PC-9 (cell line): ENCODE measurements around the gene CCK. TPM values are rescaled to one million over a fixed set of nuclear protein-coding genes. Genes with fewer than 3 reads are reported as not detected.

Source experiments
- BruUV-seq: library from RNA; stranded (reverse); fragments of 400-500 nt; replicated peaks from 2 replicates; lab custom pipeline; 2021; lab: Mats Ljungman, UMichigan
- CTCF ChIA-PET: fragments of 300-600 bp; sonication (Branson Sonifier 250); formaldehyde crosslinking; loops from one replicate; lab custom pipeline; 2022; ENCODE audit warnings: antibody characterized with exemption; lab: Charles Lee
- POLR2A ChIA-PET: fragments of 300-600 bp; sonication (Branson Sonifier 250); formaldehyde crosslinking; loops from one replicate; lab custom pipeline; 2022; ENCODE audit warnings: antibody characterized with exemption; ENCODE audit not compliant: unreplicated experiment; lab: Charles Lee
- DNase-seq, 2 experiments: peaks; one replicate each; pipeline versions ENCODE4 v3.0.0 to v3.0.0-alpha.2; 2015 to 2022; ENCODE audit warnings: mixed read lengths in 1 of 2
- H2AFZ ChIP-seq: fragments of 200-600 bp; sonication (generic); 2 replicates; pipeline ENCODE4 v1.8.1; 2017; ENCODE audit warnings: antibody characterized with exemption
- H3F3A ChIP-seq: fragments of 200-600 bp; sonication (generic); 2 replicates; pipeline ENCODE4 v1.8.1; 2017; ENCODE audit warnings: antibody characterized with exemption, mild to moderate bottlenecking, low read depth; ENCODE audit not compliant: insufficient read depth
- H3K27ac ChIP-seq: fragments of 200-600 bp; sonication (generic); 2 replicates; pipeline ENCODE4 v1.6.1; 2016; ENCODE audit warnings: mixed run types
- H3K27me3 ChIP-seq: fragments of 200-600 bp; sonication (generic); 2 replicates; pipeline ENCODE4 v1.6.1; 2016; ENCODE audit warnings: low read depth, mixed run types; ENCODE audit not compliant: insufficient read depth
- H3K36me3 ChIP-seq: fragments of 200-600 bp; sonication (generic); 2 replicates; pipeline ENCODE4 v1.6.1; 2016; ENCODE audit warnings: low read depth, mixed run types
- H3K4me1 ChIP-seq: fragments of 200-600 bp; sonication (generic); replicated peaks from 2 replicates; pipeline ENCODE4 v1.6.1; 2016; ENCODE audit warnings: mixed run types; ENCODE audit not compliant: insufficient read depth
- H3K4me2 ChIP-seq: fragments of 200-600 bp; sonication (generic); 2 replicates; pipeline ENCODE4 v1.6.1; 2017; ENCODE audit warnings: mixed run types
- H3K4me3 ChIP-seq: fragments of 200-600 bp; sonication (generic); 2 replicates; pipeline ENCODE4 v1.6.1; 2016; ENCODE audit warnings: mixed run types
- H3K79me2 ChIP-seq: fragments of 200-600 bp; sonication (generic); 2 replicates; pipeline ENCODE4 v1.6.1; 2017; ENCODE audit warnings: low read depth, mixed run types
- H3K9me2 ChIP-seq: fragments of 200-600 bp; sonication (generic); 2 replicates; pipeline ENCODE4 v1.8.1; 2017; ENCODE audit warnings: mild to moderate bottlenecking; ENCODE audit not compliant: insufficient read depth
- H3K9me3 ChIP-seq: fragments of 200-600 bp; sonication (generic); 2 replicates; pipeline ENCODE4 v1.8.1; 2016; ENCODE audit warnings: low read depth; ENCODE audit not compliant: insufficient read depth
- H4K20me1 ChIP-seq: fragments of 200-600 bp; sonication (generic); 2 replicates; pipeline ENCODE4 v1.8.1; 2017; ENCODE audit not compliant: insufficient read depth
- CTCF ChIP-seq: fragments of 200-600 bp; sonication (generic); conservative IDR thresholded peaks from 2 replicates; pipeline ENCODE4 v1.6.1; 2017; ENCODE audit warnings: mixed run types, antibody characterized with exemption, mild to moderate bottlenecking, moderate library complexity
- EZH2 ChIP-seq: fragments of 200-600 bp; sonication (generic); IDR thresholded peaks from 2 replicates; pipeline ENCODE4 v1.8.0; 2017; ENCODE audit warnings: antibody characterized with exemption, low read depth
- intact Hi-C: fragments of 100-400 bp; cut with micrococcal nuclease; formaldehyde crosslinking; loops from one replicate; pipeline ENCODE4 v1.10.0; 2022; ENCODE audit not compliant: unreplicated experiment
- total RNA-seq: library from RNA; stranded (reverse); gene quantifications from 2 replicates; pipeline ENCODE4 v1.2.3, GENCODE V29; 2021

The CCK gene
- total RNA-seq, 1 experiment from 2014 or later: 2.7 TPM

GRCh38 chr3:42264399-42265058 lies 1.5 kb downstream of the CCK start:
- Histone ChIP-seq H3K36me3 (no peaks in the 10 kb centered on the region), H3K27me3 (peaks cover 4% of the 10 kb centered on the region), H3K9me2 (no peaks in the 10 kb centered on the region), H3K9me3 (no peaks in the 10 kb centered on the region), H4K20me1 (no peaks in the 10 kb centered on the region), H3K4me1 (peaks cover 30% of the 10 kb centered on the region), H3K27ac (no peak overlapping the region), H3K79me2 (no peaks in the 10 kb centered on the region), H3K4me2 (peak overlapping the region; percentile 78), H2AFZ (peak overlapping the region; percentile 83; the same call in 1 of the 2 replicates), H3F3A (peaks cover 26% of the 10 kb centered on the region), H3K4me3 (peak overlapping the region; percentile 55; the same call in 1 of the 2 replicates)
- peak in 1 of 2 experiments; percentile 42 for DNase-seq
- ChIA-PET CTCF (interaction anchor here (1.3 kb wide), 1 partner anchor 17 kb away, joined by 3 read pairs; no protein-coding TSS in a partner anchor), POLR2A (no interaction called here)
- TSS peak; percentile 19 for BruUV-seq
- intact Hi-C loops: no loop called here
- TF ChIP-seq CTCF (no peak), EZH2 (no peak)

GRCh38 chr3:42263354-42264346 lies 2.3 kb downstream of the CCK start:
- Histone ChIP-seq H3K4me2 (peak overlapping the region; percentile 78), H4K20me1 (no peaks in the 10 kb centered on the region), H2AFZ (peak overlapping the region; percentile 83), H3K27ac (peak overlapping the region; percentile 84), H3K27me3 (no peaks in the 10 kb centered on the region; the same call in 1 of the 2 replicates), H3K79me2 (no peaks in the 10 kb centered on the region), H3K9me3 (no peaks in the 10 kb centered on the region), H3K9me2 (no peaks in the 10 kb centered on the region), H3K4me1 (peaks cover 30% of the 10 kb centered on the region), H3K4me3 (peak overlapping the region; percentile 55), H3F3A (peaks cover 26% of the 10 kb centered on the region), H3K36me3 (no peaks in the 10 kb centered on the region)
- peak; percentile 35 to 57 for DNase-seq
- no TSS peak for BruUV-seq
- TF ChIP-seq EZH2: no peak
- TF ChIP-seq CTCF: no peak
- intact Hi-C loops: no loop called here
- CTCF ChIA-PET: interaction anchor here (0.6 to 1.3 kb wide), 2 partner anchors 16 to 420 kb away, joined by 3 to 4 read pairs; no protein-coding TSS in a partner anchor
- POLR2A ChIA-PET: no interaction called here

GRCh38 chr3:42262525-42262924 lies 3.5 kb downstream of the CCK start:
- intact Hi-C loops: no loop called here
- Histone ChIP-seq H3K4me2 (peak overlapping the region; percentile 78), H3F3A (peaks cover 26% of the 10 kb centered on the region), H2AFZ (no peak overlapping the region), H4K20me1 (no peaks in the 10 kb centered on the region), H3K9me3 (no peaks in the 10 kb centered on the region), H3K4me1 (peaks cover 31% of the 10 kb centered on the region), H3K27ac (peak overlapping the region; percentile 84), H3K9me2 (no peaks in the 10 kb centered on the region), H3K36me3 (no peaks in the 10 kb centered on the region), H3K27me3 (no peaks in the 10 kb centered on the region), H3K4me3 (no peak overlapping the region), H3K79me2 (no peaks in the 10 kb centered on the region)
- CTCF ChIA-PET: interaction anchor here (0.6 kb wide), 1 partner anchor 1482 kb away, joined by 7 read pairs; no protein-coding TSS in a partner anchor
- POLR2A ChIA-PET: interaction anchor here (0.6 kb wide), 1 partner anchor 1598 kb away, joined by 3 read pairs; no protein-coding TSS in a partner anchor
- DNase-seq: peak; percentile 51 to 97
- BruUV-seq: no TSS peak
- TF ChIP-seq EZH2: no peak
- no peak for TF ChIP-seq CTCF
